ENCODE data around the gene KIRREL3. TPM values are rescaled to one million over a fixed set of nuclear protein-coding genes. Genes with fewer than 3 reads are reported as not detected.

KIRREL3 gene
- total RNA-seq, 1 donor from 2014 or later, result not detected

- intact Hi-C loops (cut with micrococcal nuclease), result no loop called here
- no peaks in the 10 kb centered on the region for H3K4me1 Mint-ChIP-seq
- no peaks in the 10 kb centered on the region for H3K27me3 Mint-ChIP-seq
- H3K4me3 Mint-ChIP-seq, result no peak overlapping the region
- no peaks in the 10 kb centered on the region for H3K36me3 Mint-ChIP-seq (ENCODE audit: low read depth)
- no peaks in the 10 kb centered on the region for H3K9me3 Mint-ChIP-seq
- no peak for DNase-seq
- H3K27ac Mint-ChIP-seq, result no peak overlapping the region
Observed at GRCh38 chr11:126793596-126793995, 207.0 kb downstream of the KIRREL3 start.

DNA sequence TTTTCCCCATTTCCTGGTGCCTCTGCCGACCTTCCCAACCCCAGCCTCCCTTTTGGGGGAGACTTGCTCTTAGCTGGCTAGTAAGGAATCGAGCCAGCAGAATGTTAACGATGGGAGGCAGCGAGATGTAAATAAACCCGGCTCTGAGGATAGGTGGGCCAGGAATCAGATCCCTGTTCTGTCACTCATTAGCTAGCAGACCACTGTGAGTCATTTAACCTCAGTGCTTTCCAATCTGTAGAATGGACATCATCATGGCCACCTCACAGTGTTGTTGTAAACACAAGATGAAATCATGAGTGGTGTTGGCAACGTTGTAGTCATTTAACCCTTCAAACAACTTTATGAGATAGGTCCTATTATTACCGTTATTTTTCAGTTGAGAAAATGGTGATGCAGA is 208.6 kb downstream of the KIRREL3 start:
- Mint-ChIP-seq H3K9me3 (no peaks in the 10 kb centered on the region), H3K4me1 (no peaks in the 10 kb centered on the region), H3K36me3 (ENCODE audit: low read depth) (no peaks in the 10 kb centered on the region), H3K27ac (no peak overlapping the region), H3K4me3 (no peak overlapping the region), H3K27me3 (no peaks in the 10 kb centered on the region)
- intact Hi-C loops (cut with micrococcal nuclease), result no loop called here
- DNase-seq, result no peak

DNA sequence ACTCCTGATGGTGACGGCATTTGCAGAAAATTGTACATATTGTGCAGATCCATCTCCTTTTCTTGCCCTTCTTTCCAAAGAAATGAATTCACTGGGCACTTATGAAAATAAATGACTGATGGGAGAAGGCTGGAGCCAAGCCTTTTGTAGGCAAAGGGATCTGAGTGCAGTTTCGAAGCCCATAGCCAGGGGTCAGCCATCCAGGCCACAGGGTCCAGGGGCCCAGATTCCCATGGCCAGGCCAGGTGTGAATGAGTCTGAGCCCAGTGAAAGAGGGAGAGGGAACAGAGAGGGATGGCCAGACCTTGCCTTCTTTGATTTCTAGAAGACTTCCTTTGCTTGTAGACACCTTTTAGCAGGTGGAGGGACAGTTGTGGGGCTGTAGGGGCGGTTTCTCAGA is 209.1 kb downstream of the KIRREL3 start:
- intact Hi-C loops (cut with micrococcal nuclease), result no loop called here
- H3K9me3 Mint-ChIP-seq, result no peaks in the 10 kb centered on the region
- H3K27me3 Mint-ChIP-seq, result no peaks in the 10 kb centered on the region
- DNase-seq, result no peak
- no peaks in the 10 kb centered on the region for H3K4me1 Mint-ChIP-seq
- H3K36me3 Mint-ChIP-seq (ENCODE audit: low read depth), result no peaks in the 10 kb centered on the region
- H3K27ac Mint-ChIP-seq, result no peak overlapping the region
- H3K4me3 Mint-ChIP-seq, result no peak overlapping the region

- intact Hi-C loops (cut with micrococcal nuclease), result no loop called here
- Mint-ChIP-seq H3K9me3 (no peaks in the 10 kb centered on the region), H3K4me3 (no peak overlapping the region)
Observed at GRCh38 chr11:126790550-126791081, 210.0 kb downstream of the KIRREL3 start.

GRCh38 chr11:126782810-126783209 is 217.8 kb downstream of the KIRREL3 start:
- Mint-ChIP-seq H3K27me3 (no peaks in the 10 kb centered on the region), H3K27ac (no peak overlapping the region), H3K4me3 (no peak overlapping the region), H3K36me3 (ENCODE audit: low read depth) (no peaks in the 10 kb centered on the region), H3K4me1 (no peaks in the 10 kb centered on the region), H3K9me3 (no peaks in the 10 kb centered on the region)
- no peak for DNase-seq
- intact Hi-C loops (cut with micrococcal nuclease), result no loop called here

More at GRCh38 chr11:126790550-126791081, 210.0 kb downstream of the KIRREL3 start:
- no peak for DNase-seq
- H3K27me3 Mint-ChIP-seq, result no peaks in the 10 kb centered on the region
- no peaks in the 10 kb centered on the region for H3K4me1 Mint-ChIP-seq
- no peaks in the 10 kb centered on the region for H3K36me3 Mint-ChIP-seq (ENCODE audit: low read depth)
- H3K27ac Mint-ChIP-seq, result no peak overlapping the region

DNA sequence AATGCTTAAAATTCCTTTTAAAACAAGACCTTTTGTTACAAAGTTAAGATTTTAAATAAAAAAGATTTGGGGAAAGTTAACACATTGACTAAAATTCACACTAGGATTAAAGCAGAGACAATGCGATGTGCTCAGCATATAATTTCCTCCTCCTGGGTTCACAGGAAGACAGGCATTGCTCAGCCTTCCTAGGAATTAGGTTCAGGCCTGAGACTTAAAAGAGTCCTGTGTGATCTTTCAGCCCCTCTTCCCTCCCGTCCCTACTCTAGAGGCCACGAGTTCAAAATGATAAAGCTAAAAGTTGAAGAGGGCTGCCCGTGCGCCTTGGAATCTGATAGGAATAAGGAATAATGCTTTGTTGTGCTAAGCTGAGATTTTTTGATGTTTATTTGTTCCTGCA is 218.6 kb downstream of the KIRREL3 start:
- Mint-ChIP-seq H3K36me3 (ENCODE audit: low read depth) (no peaks in the 10 kb centered on the region), H3K4me1 (no peaks in the 10 kb centered on the region), H3K9me3 (no peaks in the 10 kb centered on the region), H3K27me3 (no peaks in the 10 kb centered on the region), H3K27ac (no peak overlapping the region), H3K4me3 (no peak overlapping the region)
- no peak for DNase-seq
- intact Hi-C loops (cut with micrococcal nuclease), result no loop called here

- H3K27me3 Mint-ChIP-seq, result no peaks in the 10 kb centered on the region
- no peak for DNase-seq
- no peak overlapping the region for H3K4me3 Mint-ChIP-seq
- H3K36me3 Mint-ChIP-seq (ENCODE audit: low read depth), result no peaks in the 10 kb centered on the region
- no peaks in the 10 kb centered on the region for H3K9me3 Mint-ChIP-seq
- H3K27ac Mint-ChIP-seq, result no peak overlapping the region
- intact Hi-C loops (cut with micrococcal nuclease), result no loop called here
- H3K4me1 Mint-ChIP-seq, result no peaks in the 10 kb centered on the region
Observed at GRCh38 chr11:126776119-126776518, 224.5 kb downstream of the KIRREL3 start.

DNA sequence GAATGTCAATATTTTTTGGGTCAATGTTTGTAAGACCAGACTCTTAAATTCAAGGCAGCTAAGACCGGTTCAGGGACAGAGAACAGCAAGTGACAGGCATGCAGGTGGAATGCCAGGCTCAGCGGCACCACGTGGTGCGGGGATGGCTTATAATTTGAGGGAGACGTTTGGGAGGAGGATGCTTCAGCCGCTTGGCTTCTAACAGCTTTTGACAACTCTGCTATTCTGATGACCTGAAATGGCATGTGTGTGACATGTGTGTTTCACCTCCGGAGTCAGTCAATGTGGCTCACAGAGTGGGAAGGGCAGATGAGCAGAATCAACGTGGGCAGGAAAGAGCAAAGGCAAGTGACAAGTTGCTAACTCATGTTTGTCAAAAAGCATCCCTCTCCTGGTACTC is 228.3 kb downstream of the KIRREL3 start:
- no peaks in the 10 kb centered on the region for H3K4me1 Mint-ChIP-seq
- H3K27me3 Mint-ChIP-seq, result no peaks in the 10 kb centered on the region
- H3K9me3 Mint-ChIP-seq, result no peaks in the 10 kb centered on the region
- DNase-seq, result no peak
- no peak overlapping the region for H3K27ac Mint-ChIP-seq
- intact Hi-C loops (cut with micrococcal nuclease), result no loop called here
- H3K36me3 Mint-ChIP-seq (ENCODE audit: low read depth), result no peaks in the 10 kb centered on the region
- H3K4me3 Mint-ChIP-seq, result no peak overlapping the region

DNA sequence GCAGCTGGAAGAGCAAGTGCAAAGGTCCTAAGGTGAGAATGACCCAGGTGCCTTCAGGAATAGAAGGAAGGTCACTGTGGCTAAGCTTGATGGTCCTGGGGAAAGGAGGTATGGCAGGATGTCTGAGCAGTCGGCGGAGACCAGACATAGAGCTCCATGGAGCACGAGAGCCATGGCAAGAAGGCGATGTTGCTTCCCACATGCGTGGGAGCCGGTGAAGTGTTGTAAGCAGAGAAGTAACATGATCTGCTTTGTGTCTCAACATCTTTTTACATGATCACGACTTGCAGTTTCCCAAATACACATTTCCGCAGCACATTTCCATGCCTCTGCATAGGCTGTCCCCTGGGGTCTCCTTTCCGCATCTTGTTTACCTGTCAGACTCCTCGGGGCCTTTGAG is 231.9 kb downstream of the KIRREL3 start:
- no peaks in the 10 kb centered on the region for H3K36me3 Mint-ChIP-seq (ENCODE audit: low read depth)
- H3K27ac Mint-ChIP-seq, result no peak overlapping the region
- intact Hi-C loops (cut with micrococcal nuclease), result no loop called here
- no peaks in the 10 kb centered on the region for H3K27me3 Mint-ChIP-seq
- no peak for DNase-seq
- no peaks in the 10 kb centered on the region for H3K9me3 Mint-ChIP-seq
- no peaks in the 10 kb centered on the region for H3K4me1 Mint-ChIP-seq
- H3K4me3 Mint-ChIP-seq, result no peak overlapping the region

GRCh38 chr11:126766440-126766839 is 234.1 kb downstream of the KIRREL3 start:
- Mint-ChIP-seq H3K36me3 (ENCODE audit: low read depth) (no peaks in the 10 kb centered on the region), H3K27ac (no peak overlapping the region), H3K27me3 (no peaks in the 10 kb centered on the region)

GRCh38 chr11:126765196-126765595 is 235.4 kb downstream of the KIRREL3 start:
- intact Hi-C loops (cut with micrococcal nuclease), result no loop called here
- Mint-ChIP-seq H3K27me3 (no peaks in the 10 kb centered on the region), H3K4me1 (no peaks in the 10 kb centered on the region), H3K36me3 (ENCODE audit: low read depth) (no peaks in the 10 kb centered on the region), H3K9me3 (no peaks in the 10 kb centered on the region), H3K27ac (no peak overlapping the region), H3K4me3 (no peak overlapping the region)
- DNase-seq, result no peak

More at GRCh38 chr11:126766440-126766839, 234.1 kb downstream of the KIRREL3 start:
- intact Hi-C loops (cut with micrococcal nuclease), result no loop called here
- Mint-ChIP-seq H3K9me3 (no peaks in the 10 kb centered on the region), H3K4me1 (no peaks in the 10 kb centered on the region), H3K4me3 (no peak overlapping the region)
- no peak for DNase-seq

DNA sequence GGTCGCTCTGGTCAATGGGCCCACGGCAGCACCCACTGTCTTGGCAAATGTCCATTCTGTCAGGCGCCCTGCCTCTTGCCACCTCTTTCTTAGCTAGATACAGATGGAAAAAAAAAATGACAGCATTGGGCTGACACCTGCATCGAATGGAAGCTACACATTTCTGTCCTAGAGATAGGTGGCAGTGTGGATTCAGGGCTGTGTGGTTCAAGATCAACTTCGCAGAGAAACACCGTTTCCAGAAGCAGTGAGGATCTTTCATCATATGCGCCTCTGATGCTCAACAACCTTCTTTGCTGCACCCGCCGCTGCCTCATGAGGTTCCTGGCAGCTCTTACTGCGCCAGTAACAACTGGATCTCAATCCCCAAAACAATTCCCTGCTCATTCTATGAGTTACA is 236.3 kb downstream of the KIRREL3 start:
- no peak for DNase-seq
- no peaks in the 10 kb centered on the region for H3K27me3 Mint-ChIP-seq
- H3K9me3 Mint-ChIP-seq, result no peaks in the 10 kb centered on the region
- no peak overlapping the region for H3K4me3 Mint-ChIP-seq
- H3K27ac Mint-ChIP-seq, result no peak overlapping the region
- H3K36me3 Mint-ChIP-seq (ENCODE audit: low read depth), result no peaks in the 10 kb centered on the region
- H3K4me1 Mint-ChIP-seq, result no peaks in the 10 kb centered on the region
- intact Hi-C loops (cut with micrococcal nuclease), result no loop called here

DNA sequence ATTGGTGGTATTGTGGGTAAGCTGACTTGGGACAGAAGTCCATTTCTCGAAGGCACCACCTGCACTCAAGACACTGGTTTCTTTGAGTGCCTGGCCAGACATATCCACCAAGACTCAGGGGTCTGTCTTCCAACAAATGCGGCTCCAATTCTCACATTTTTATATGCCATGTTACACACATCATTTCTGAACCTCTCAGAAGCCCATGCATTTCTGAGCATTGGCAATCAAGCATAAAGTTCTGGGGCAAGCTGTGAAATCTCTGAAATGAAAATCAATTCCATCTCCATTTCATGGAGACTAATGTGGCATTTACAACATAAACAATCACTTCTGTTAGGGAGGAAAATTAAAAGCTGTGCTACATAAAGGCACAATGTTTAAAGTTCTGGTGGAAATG is 243.7 kb downstream of the KIRREL3 start:
- Mint-ChIP-seq H3K36me3 (ENCODE audit: low read depth) (no peaks in the 10 kb centered on the region), H3K27ac (no peak overlapping the region), H3K27me3 (peaks cover 2% of the 10 kb centered on the region), H3K4me3 (no peak overlapping the region), H3K4me1 (no peaks in the 10 kb centered on the region), H3K9me3 (no peaks in the 10 kb centered on the region)
- no peak for DNase-seq
- intact Hi-C loops (cut with micrococcal nuclease), result no loop called here

GRCh38 chr11:126756421-126756820 is 244.1 kb downstream of the KIRREL3 start:
- DNase-seq, result no peak
- Mint-ChIP-seq H3K4me3 (no peak overlapping the region), H3K9me3 (no peaks in the 10 kb centered on the region), H3K27ac (no peak overlapping the region), H3K36me3 (ENCODE audit: low read depth) (no peaks in the 10 kb centered on the region), H3K4me1 (no peaks in the 10 kb centered on the region), H3K27me3 (peaks cover 2% of the 10 kb centered on the region)
- intact Hi-C loops (cut with micrococcal nuclease), result no loop called here

DNA sequence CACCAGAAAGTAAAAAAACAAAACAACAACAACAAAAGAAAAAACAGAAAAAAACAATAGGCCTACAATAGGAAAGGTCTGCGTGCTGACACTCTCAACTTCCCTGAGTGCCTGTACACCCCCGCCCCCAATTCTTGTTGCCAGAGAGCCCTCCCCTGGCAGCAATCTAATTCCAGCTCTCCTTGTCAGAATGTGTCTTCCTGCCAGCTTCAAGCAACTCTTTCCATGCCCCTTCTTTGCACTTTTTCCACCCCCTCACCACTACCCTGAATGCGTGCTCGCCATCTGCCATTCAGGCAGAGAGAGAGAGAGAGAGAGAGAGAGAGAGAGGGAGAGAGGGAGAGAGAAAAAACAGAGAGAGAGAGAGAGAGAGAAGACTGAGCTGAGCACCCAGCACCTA is 245.0 kb downstream of the KIRREL3 start:
- H3K9me3 Mint-ChIP-seq, result no peaks in the 10 kb centered on the region
- intact Hi-C loops (cut with micrococcal nuclease), result no loop called here
- H3K4me3 Mint-ChIP-seq, result no peak overlapping the region
- no peaks in the 10 kb centered on the region for H3K36me3 Mint-ChIP-seq (ENCODE audit: low read depth)
- no peak overlapping the region for H3K27ac Mint-ChIP-seq
- DNase-seq, result no peak
- peaks cover 2% of the 10 kb centered on the region for H3K27me3 Mint-ChIP-seq
- no peaks in the 10 kb centered on the region for H3K4me1 Mint-ChIP-seq

All from activated CD4-positive, alpha-beta T cell treated with anti-CD3 and anti-CD28 coated beads, Interleukin-2, amount 10 ng/mL, durations not matched to agents 24 days and 14 days (primary cell).